Stimulated activated CD4-positive, alpha-beta T cell treated with anti-CD3 and anti-CD28 coated beads, TNF-alpha, amount 100 ng/mL, for 4 hours (primary cell): ENCODE results near the gene PLXDC2.

Experiments used
- DNase-seq, 3 experiments: peaks; one replicate each; pipeline ENCODE4 v3.0.0-alpha.2; 2020; ENCODE audit warnings: low read depth in 3 of 3

PLXDC2 gene

GRCh38 chr10:19815731-19816410 is 361 bp upstream of the PLXDC2 start:
- DNase-seq, result no peak

- no peak for DNase-seq
Measured at GRCh38 chr10:19817231-19817933, 1.1 kb downstream of the PLXDC2 start.

- DNase-seq, result no peak
Measured at GRCh38 chr10:19818876-19819275, 2.6 kb downstream of the PLXDC2 start.

GRCh38 chr10:19819419-19820033 is 3.3 kb downstream of the PLXDC2 start:
- no peak for DNase-seq

- DNase-seq, result no peak
Measured at GRCh38 chr10:19824381-19825342, 8.4 kb downstream of the PLXDC2 start.

- no peak for DNase-seq
Measured at GRCh38 chr10:19825700-19826099, 9.5 kb downstream of the PLXDC2 start.

GRCh38 chr10:19826712-19827111 is 10.5 kb downstream of the PLXDC2 start:
- DNase-seq, result no peak

GRCh38 chr10:19828278-19829049 is 12.2 kb downstream of the PLXDC2 start:
- DNase-seq, result no peak

GRCh38 chr10:19832699-19833098 is 16.5 kb downstream of the PLXDC2 start:
- DNase-seq, result no peak

- DNase-seq, result no peak
Measured at GRCh38 chr10:19833170-19833824, 17.1 kb downstream of the PLXDC2 start.

- no peak for DNase-seq
Measured at GRCh38 chr10:19835952-19836351, 19.7 kb downstream of the PLXDC2 start.

- DNase-seq, result no peak
Measured at GRCh38 chr10:19839090-19839489, 22.9 kb downstream of the PLXDC2 start.

- DNase-seq, result no peak
Measured at GRCh38 chr10:19839552-19839951, 23.3 kb downstream of the PLXDC2 start.

- DNase-seq, result no peak
Measured at GRCh38 chr10:19840776-19841175, 24.5 kb downstream of the PLXDC2 start.

GRCh38 chr10:19843487-19843886 is 27.3 kb downstream of the PLXDC2 start:
- DNase-seq, result no peak

GRCh38 chr10:19845503-19846368 is 29.5 kb downstream of the PLXDC2 start:
- DNase-seq, result no peak

- no peak for DNase-seq
Measured at GRCh38 chr10:19847321-19847720, 31.1 kb downstream of the PLXDC2 start.

- no peak for DNase-seq
Measured at GRCh38 chr10:19848226-19848985, 32.2 kb downstream of the PLXDC2 start.

- DNase-seq, result no peak
Measured at GRCh38 chr10:19853831-19854230, 37.6 kb downstream of the PLXDC2 start.
